Endothelial cell of hepatic sinusoid (primary cell): ENCODE results near the gene RSBN1L.

Source experiments
- in situ Hi-C: cut with HindIII; loops from 2 replicates; pipeline ENCODE4 v1.10.0; 2017; ENCODE audit warnings: low sequenced_read_pairs

RSBN1L gene

GRCh38 chr7:77799078-77799964 is 103.1 kb downstream of the RSBN1L start:
- in situ Hi-C loops = no loop called here

- in situ Hi-C loops = no loop called here
Observed at GRCh38 chr7:77800158-77800557, 103.9 kb downstream of the RSBN1L start.

DNA sequence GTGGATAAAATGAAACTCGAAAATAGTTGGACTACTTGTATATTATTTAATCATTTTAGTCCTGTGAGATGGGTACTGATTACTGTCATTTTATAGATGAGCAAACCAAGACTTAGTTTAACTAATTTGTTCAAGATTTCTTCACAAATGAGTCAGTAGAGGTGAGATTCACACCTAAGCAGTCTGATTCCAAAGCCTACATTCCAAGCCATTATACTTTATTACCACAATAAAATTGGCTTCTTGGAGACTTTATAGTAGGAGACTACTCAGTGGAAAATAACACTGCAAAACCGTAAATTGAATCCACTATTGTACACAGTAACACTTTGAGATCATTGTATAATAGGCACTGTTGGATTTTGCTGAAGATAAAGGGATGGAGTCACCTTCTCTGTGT is 104.5 kb downstream of the RSBN1L start:
- in situ Hi-C loops = no loop called here

- in situ Hi-C loops = no loop called here
Observed at GRCh38 chr7:77802557-77803405, 106.5 kb downstream of the RSBN1L start.

DNA sequence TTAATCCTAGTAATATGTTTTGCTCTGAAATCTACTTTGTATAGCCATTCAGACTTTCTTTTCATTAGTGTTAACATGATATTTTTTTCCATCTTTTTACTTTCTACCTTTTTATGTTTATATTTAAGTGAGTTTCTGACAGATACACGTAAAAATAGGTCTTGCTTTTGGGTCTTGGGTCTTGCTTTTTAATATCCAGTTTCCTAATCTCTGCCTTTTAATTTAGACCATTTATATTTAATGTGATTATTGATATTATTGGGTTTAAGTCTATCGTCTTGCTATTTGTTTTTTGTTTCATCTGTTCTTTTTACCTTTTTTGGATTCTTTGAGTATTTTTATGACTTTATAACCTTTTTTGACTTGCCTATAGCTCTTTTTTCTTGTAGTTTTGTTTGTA is 110.2 kb downstream of the RSBN1L start:
- in situ Hi-C loops = no loop called here

DNA sequence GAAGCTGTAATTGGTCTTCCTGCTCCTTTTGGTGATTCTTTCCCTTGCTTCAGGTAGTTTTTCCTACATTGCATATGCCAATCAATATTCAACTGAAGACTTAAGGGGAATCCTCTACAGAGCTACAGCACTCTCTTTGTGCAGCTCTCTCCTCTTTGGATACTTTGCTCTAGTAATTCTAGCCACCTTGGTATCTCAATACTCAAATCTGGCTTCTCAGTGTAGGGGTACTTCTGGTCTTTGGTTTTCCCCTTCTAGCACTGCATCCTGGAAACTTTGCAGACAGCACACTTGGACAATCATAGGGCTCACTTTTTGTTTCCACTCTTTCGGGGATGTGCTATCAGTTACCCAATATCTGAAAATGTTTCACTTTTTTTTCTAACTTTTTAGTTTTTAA is 112.3 kb downstream of the RSBN1L start:
- in situ Hi-C loops = no loop called here

DNA sequence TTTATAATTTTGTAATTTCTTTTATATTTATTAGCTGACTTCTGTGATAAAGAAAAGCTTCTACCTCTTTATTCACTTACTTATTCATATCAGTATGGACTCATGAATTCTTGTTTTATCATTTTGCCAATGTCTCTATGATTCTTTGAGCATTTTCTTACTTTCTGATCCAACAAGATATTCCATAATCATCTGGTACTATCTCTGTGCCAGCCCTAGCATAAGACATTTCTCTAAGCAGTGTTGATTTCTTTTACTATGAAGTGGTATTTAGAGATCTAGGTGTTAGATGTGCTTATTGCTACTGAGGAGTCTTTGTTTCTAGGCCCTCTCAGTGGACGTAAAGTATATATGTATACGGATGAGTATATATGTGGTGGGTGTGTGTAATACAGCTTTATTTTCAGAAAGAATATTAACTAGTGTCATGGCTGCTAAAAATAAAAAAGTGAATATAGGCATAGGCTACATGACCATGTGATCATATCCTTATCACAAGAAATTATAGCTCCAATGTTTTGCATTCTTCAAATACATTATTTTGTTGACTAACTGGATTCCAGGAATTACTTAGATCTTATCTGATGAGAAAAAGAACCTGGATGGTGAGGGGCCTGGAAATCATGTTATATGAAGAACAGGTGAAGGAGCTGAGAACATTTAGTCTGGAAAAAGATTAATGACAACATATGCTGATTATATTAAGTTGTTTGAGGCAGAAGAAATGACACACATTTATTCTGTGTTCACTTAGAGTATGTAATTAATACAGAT is 115.4 kb downstream of the RSBN1L start:
- in situ Hi-C loops = no loop called here

GRCh38 chr7:77812290-77812685 is 116.0 kb downstream of the RSBN1L start:
- in situ Hi-C loops = no loop called here

- in situ Hi-C loops = no loop called here
Observed at GRCh38 chr7:77813180-77813579, 116.9 kb downstream of the RSBN1L start.

DNA sequence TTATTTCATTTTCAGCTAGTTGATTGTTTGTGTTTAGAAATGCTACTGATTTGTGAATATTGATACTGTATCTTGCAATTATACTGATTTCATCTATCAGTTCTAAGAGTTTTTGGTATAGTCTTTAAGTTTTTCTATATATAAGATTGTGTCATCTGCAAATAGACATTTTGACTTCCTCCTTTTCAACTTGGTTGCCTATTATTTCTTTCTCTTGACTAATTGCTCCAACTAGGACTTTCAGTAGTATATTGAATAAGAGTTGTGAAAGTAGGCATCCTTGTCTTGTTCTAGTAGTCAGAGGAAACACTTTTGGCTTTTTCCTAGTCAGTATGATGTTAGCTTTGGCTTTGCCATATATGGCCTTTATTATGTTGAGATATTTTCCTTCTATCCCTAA is 122.8 kb downstream of the RSBN1L start:
- in situ Hi-C loops = no loop called here

GRCh38 chr7:77820967-77821366 is 124.7 kb downstream of the RSBN1L start:
- in situ Hi-C loops = no loop called here

DNA sequence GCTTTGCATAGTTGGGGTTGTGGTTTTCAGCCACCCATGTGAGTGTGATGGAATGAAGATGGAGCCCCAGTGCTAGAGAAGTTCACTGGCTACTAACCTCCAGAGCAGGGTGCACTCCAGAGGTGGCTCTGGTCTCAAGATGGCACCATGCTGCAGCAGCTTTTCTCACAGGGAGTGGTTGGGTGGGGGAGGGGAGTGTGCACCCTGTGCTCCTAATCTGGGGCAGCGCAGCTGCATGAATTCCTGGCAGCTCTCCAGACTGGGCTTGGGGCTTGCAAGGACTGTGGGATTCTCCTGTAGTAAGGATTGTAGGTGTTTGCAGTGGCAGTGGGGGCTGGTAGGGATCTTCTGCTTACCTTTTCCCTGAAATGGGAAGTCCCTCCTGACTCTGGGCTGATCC is 126.0 kb downstream of the RSBN1L start:
- in situ Hi-C loops = no loop called here

DNA sequence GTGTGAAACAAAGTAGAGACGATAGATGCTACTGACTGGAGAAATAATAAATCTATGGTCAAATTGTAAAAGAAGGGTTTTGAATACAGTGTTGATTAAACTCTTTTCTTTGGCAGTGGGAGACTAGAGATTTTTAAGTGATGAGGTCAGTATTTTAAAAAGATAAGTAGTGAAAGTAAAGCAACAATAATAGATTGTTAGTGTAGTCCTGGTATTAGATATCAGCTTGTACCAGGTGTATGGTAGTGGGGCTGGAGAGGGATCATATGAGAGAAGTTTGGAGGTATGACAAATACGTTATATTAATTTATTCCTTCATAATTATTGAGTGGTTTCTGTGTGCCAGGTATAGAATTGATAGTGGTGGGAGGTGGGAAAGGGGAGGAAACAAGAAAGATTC is 127.5 kb downstream of the RSBN1L start:
- in situ Hi-C loops = no loop called here

GRCh38 chr7:77824636-77825035 is 128.4 kb downstream of the RSBN1L start:
- in situ Hi-C loops = no loop called here

DNA sequence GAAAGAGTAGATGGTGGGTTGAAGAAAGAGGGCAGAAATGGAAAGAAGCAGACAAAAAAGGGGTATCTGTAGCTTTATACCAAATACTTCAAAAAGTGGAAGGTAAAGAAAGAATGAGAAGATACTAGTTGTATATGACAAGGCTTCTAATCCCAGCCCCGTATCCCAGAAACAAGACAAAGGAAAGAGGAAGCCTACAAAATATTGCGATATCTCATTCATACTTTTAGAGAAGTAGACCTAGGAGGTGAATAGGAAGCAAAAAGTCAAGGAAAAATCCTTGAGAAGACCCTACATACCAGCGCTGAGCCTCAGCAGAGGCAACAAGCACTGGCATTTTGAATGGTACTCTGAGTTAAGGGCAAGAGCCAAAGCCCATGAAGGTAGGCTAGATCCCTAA is 128.9 kb downstream of the RSBN1L start:
- in situ Hi-C loops = no loop called here

DNA sequence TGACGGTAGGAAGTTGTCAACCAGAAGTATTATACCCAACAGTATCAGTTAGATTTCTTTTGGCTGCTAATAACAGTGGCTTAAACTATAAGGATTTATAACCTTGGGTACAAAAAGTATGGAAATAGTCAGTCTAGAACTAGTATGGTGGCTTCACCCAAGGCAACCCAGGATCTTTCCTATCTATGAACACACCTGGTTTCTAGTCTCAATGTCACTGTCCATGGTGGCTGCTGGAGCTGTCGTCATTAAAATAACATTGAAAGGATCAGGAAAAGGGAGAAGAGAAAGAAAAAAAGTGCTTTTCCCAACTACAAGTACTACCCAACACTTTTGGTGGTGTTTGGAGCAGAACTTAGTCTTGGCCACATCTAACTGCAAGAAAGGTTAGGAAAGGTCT is 130.0 kb downstream of the RSBN1L start:
- in situ Hi-C loops = no loop called here

GRCh38 chr7:77827999-77828398 is 131.7 kb downstream of the RSBN1L start:
- in situ Hi-C loops = no loop called here

GRCh38 chr7:77830649-77831355 is 134.5 kb downstream of the RSBN1L start:
- in situ Hi-C loops = no loop called here

DNA sequence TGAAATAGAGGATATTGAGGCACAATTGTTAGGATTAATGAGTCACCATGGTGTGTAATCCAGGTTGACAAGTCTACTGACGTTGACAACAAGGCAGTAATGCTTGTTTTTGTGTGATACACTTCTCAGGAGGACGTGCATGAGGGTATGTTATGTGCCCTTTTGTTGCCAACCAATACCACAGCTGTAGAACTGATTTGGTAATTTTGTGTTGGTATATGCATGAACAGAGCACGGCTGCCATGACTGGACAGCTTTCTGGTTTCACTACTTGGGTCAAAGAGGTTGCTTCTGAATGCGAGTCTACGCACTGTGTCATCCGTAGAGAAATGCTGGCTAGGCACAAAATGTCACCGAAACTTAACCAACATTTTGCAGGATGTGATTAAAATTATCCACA is 135.2 kb downstream of the RSBN1L start:
- in situ Hi-C loops = no loop called here

DNA sequence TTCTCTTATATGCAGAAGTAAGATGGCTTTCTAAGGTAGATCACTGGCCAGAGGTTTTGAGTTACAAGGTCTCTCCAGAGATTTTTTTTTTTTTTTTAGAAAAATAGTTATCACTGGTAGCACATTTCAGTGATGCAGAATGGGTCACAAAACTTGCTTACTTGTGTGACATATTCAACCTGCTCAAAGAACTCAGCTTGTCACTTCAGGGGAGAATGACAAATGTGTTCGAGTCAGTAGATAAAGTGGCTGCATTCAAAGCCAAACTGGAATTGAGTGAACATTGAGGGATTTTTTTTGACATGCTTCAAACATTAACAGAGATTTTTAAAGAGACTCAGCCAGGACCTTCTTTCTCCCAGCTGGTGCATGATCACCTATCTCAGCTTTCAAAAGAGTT is 135.7 kb downstream of the RSBN1L start:
- in situ Hi-C loops = no loop called here
